Activated CD4-positive, alpha-beta T cell treated with anti-CD3 and anti-CD28 coated beads, Interleukin-2, Interleukin-4, amounts not matched to agents 100 ng/mL and 50 ng/mL, durations not matched to agents 16 hours and 8 hours (primary cell): ENCODE results near the gene LIMS2.

Experiments
- DNase-seq: peaks from one replicate; pipeline ENCODE4 v3.0.0-alpha.2; 2020; ENCODE audit warnings: low spot score

LIMS2 gene

GRCh38 chr2:127633556-127634065 lies 41.7 kb downstream of the LIMS2 start:
- no peak for DNase-seq

GRCh38 chr2:127632592-127633489 lies 42.5 kb downstream of the LIMS2 start:
- DNase-seq: no peak

- DNase-seq: no peak
These were observed 43.2 kb downstream of the LIMS2 start for GRCh38 chr2:127631997-127632581.

- DNase-seq: no peak
These were observed 43.8 kb downstream of the LIMS2 start for GRCh38 chr2:127631541-127631996.

GRCh38 chr2:127630864-127631540 lies 44.3 kb downstream of the LIMS2 start:
- DNase-seq: no peak

GRCh38 chr2:127630096-127630863 lies 45.0 kb downstream of the LIMS2 start:
- no peak for DNase-seq

- no peak for DNase-seq
These were observed 45.7 kb downstream of the LIMS2 start for GRCh38 chr2:127629637-127630036.

- no peak for DNase-seq
These were observed 46.3 kb downstream of the LIMS2 start for GRCh38 chr2:127628767-127629614.

- DNase-seq: no peak
These were observed 47.4 kb downstream of the LIMS2 start for GRCh38 chr2:127627740-127628571.

GRCh38 chr2:127626917-127627739 lies 48.2 kb downstream of the LIMS2 start:
- no peak for DNase-seq

- DNase-seq: no peak
These were observed 49.2 kb downstream of the LIMS2 start for GRCh38 chr2:127626175-127626574.

GRCh38 chr2:127625572-127625951 lies 49.8 kb downstream of the LIMS2 start:
- DNase-seq: no peak

- DNase-seq: no peak
These were observed 50.4 kb downstream of the LIMS2 start for GRCh38 chr2:127624756-127625571.

GRCh38 chr2:127624320-127624755 lies 51.0 kb downstream of the LIMS2 start:
- no peak for DNase-seq

- no peak for DNase-seq
These were observed 51.7 kb downstream of the LIMS2 start for GRCh38 chr2:127623388-127624319.

- no peak for DNase-seq
These were observed 52.6 kb downstream of the LIMS2 start for GRCh38 chr2:127622561-127623387.
